Measurements from ENCODE around the gene ATP6V0B.

- no peak for TF ChIP-seq CTCF (IDR thresholded peaks at IDR 0.05)
- no peak for TF ChIP-seq POLR2A (IDR thresholded peaks at IDR 0.05)
These were observed 4.3 kb upstream of the ATP6V0B start for GRCh38 chr1:43970502-43970901.

Data from testis (tissue), 2 donors.